ENCODE results near the gene NRSN1. TPM values are rescaled to one million over a fixed set of nuclear protein-coding genes. Genes with fewer than 3 reads are reported as not detected.

The NRSN1 gene
- total and polyA plus RNA-seq, 2 of the 13 experiments (the other 11 are each of a cell fraction or from before 2014, with no cell fraction given): not detected

DNA sequence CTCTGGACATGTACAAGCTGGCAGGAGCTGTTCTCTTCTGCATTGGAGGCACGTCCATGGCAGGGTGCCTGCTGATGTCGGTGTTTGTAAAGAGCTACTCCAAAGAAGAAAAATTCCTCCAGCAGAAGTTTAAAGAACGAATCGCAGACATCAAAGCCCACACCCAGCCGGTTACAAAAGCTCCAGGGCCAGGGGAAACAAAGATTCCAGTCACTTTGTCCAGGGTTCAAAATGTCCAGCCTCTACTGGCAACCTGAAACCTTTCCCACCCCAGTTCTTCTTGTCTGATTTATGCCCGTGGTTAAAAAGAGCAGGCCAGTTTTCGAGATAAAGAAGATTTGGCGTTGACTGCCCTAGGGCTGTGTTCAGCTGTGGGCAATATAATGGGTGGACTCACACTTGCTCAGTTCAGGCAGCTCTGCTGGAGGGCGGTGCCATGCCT, 19.7 kb downstream of the NRSN1 start (continued):
- TF ChIP-seq ZKSCAN5 (CRISPR knock-in tag; IDR thresholded peaks at IDR 0.05): no peak
- no peak for TF ChIP-seq ZNF20 (CRISPR knock-in tag; IDR thresholded peaks at IDR 0.05)
- TF ChIP-seq REL (CRISPR knock-in tag; conservative IDR thresholded peaks at IDR 0.05): no peak
- TF ChIP-seq ZNF790 (CRISPR knock-in tag; IDR thresholded peaks at IDR 0.05; ENCODE audit: borderline replicate concordance): no peak
- TF ChIP-seq, protein P1, sequence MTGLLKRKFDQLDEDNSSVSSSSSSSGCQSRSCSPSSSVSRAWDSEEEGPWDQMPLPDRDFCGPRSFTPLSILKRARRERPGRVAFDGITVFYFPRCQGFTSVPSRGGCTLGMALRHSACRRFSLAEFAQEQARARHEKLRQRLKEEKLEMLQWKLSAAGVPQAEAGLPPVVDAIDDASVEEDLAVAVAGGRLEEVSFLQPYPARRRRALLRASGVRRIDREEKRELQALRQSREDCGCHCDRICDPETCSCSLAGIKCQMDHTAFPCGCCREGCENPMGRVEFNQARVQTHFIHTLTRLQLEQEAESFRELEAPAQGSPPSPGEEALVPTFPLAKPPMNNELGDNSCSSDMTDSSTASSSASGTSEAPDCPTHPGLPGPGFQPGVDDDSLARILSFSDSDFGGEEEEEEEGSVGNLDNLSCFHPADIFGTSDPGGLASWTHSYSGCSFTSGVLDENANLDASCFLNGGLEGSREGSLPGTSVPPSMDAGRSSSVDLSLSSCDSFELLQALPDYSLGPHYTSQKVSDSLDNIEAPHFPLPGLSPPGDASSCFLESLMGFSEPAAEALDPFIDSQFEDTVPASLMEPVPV (CRISPR knock-in tag; IDR thresholded peaks at IDR 0.05): no peak
- no peak for TF ChIP-seq HNRNPUL1 (IDR thresholded peaks at IDR 0.05; ENCODE audit: low read depth, low read length)
- TF ChIP-seq RFXANK (CRISPR knock-in tag; IDR thresholded peaks at IDR 0.05): no peak
- no peak for TF ChIP-seq NBN (conservative IDR thresholded peaks at IDR 0.05)
- TF ChIP-seq, protein P2, sequence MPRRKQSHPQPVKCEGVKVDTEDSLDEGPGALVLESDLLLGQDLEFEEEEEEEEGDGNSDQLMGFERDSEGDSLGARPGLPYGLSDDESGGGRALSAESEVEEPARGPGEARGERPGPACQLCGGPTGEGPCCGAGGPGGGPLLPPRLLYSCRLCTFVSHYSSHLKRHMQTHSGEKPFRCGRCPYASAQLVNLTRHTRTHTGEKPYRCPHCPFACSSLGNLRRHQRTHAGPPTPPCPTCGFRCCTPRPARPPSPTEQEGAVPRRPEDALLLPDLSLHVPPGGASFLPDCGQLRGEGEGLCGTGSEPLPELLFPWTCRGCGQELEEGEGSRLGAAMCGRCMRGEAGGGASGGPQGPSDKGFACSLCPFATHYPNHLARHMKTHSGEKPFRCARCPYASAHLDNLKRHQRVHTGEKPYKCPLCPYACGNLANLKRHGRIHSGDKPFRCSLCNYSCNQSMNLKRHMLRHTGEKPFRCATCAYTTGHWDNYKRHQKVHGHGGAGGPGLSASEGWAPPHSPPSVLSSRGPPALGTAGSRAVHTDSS (CRISPR knock-in tag; conservative IDR thresholded peaks at IDR 0.05): no peak
- no peak for TF ChIP-seq JARID2 (CRISPR knock-in tag; IDR thresholded peaks at IDR 0.05; ENCODE audit: insufficient replicate concordance)
- TF ChIP-seq KDM1A (CRISPR knock-in tag; IDR thresholded peaks at IDR 0.05): peak; percentile 88
- TF ChIP-seq BCL6 (CRISPR knock-in tag; IDR thresholded peaks at IDR 0.05): peak; percentile 81
- no peak for TF ChIP-seq RNF219 (CRISPR knock-in tag; IDR thresholded peaks at IDR 0.05)
- TF ChIP-seq ZSCAN30 (CRISPR knock-in tag; IDR thresholded peaks at IDR 0.05): no peak
- no peak for TF ChIP-seq ZNF367 (CRISPR knock-in tag; IDR thresholded peaks at IDR 0.05; ENCODE audit: borderline replicate concordance)
- no peak for TF ChIP-seq ZBTB10 (CRISPR knock-in tag; IDR thresholded peaks at IDR 0.05; ENCODE audit: borderline replicate concordance)
- no peak for TF ChIP-seq TEAD2 (CRISPR knock-in tag; IDR thresholded peaks at IDR 0.05)
- TF ChIP-seq ZNF33A (CRISPR knock-in tag; IDR thresholded peaks at IDR 0.05; ENCODE audit: borderline replicate concordance): no peak; the same call in 1 of the 2 replicates
- no peak for TF ChIP-seq ZNF431 (CRISPR knock-in tag; IDR thresholded peaks at IDR 0.05; ENCODE audit: borderline replicate concordance, low read depth)
- no peak for TF ChIP-seq CCDC6 (CRISPR knock-in tag; IDR thresholded peaks at IDR 0.05)
- TF ChIP-seq, protein P3, sequence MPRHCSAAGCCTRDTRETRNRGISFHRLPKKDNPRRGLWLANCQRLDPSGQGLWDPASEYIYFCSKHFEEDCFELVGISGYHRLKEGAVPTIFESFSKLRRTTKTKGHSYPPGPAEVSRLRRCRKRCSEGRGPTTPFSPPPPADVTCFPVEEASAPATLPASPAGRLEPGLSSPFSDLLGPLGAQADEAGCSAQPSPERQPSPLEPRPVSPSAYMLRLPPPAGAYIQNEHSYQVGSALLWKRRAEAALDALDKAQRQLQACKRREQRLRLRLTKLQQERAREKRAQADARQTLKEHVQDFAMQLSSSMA (CRISPR knock-in tag; IDR thresholded peaks at IDR 0.05): 0 out of 2 replicates have a peak, but pooled peaks have one; percentile 37
- no peak for TF ChIP-seq CHD2 (IDR thresholded peaks at IDR 0.05; ENCODE audit: low read depth, low read length)
- TF ChIP-seq, protein P4, sequence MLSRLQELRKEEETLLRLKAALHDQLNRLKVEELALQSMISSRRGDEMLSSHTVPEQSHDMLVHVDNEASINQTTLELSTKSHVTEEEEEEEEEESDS (CRISPR knock-in tag; IDR thresholded peaks at IDR 0.05; ENCODE audit: borderline replicate concordance): no peak
